ENCODE results near the gene ASB13.
"Not testable (repeated sequence)": the region's sequence is repeated elsewhere in the genome, so short reads cannot be mapped to it uniquely, and the experiment has no call there.

ASB13 gene

GRCh38 chr10:5596611-5597341 is 69.6 kb downstream of the ASB13 start:
- Histone ChIP-seq H3K9ac (ENCODE audit: low read depth, low read length) (no peak overlapping the region), H3K27me3 (ENCODE audit: control insufficient read depth, insufficient read depth, low read length) (no peaks in the 10 kb centered on the region), H3K4me1 (ENCODE audit: control insufficient read depth, insufficient read depth, low read length) (no peaks in the 10 kb centered on the region), H3K9me3 (ENCODE audit: control insufficient read depth, insufficient read depth, low read length) (no peaks in the 10 kb centered on the region), H3K36me3 (ENCODE audit: control insufficient read depth, insufficient read depth, low read length) (no peaks in the 10 kb centered on the region), H3K4me3 (ENCODE audit: low read depth, low read length) (no peak overlapping the region)

DNA sequence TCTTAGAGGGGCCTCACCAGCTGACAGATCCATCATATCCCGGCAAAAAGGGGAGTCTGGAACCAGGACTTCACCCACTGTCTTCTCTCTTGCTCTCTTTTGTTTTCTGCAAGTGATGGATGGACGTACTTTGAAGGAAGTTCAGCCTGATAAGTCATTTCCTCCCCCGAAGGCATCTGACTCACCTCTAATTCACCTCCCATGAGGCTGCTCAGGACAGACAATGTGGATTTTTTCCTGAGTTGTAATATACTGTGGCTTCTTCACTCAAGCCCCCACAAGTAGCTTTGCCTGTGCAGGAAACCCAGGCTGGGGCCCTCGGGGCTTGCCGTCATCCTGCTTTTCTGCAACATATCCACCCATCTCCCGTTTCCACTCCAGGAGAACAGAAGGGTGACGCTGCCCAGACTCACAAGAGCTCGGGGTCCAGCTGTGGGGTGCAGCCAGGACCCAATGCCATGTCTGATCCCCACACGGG is 70.4 kb downstream of the ASB13 start:
- no peaks in the 10 kb centered on the region for H3K9me3 ChIP-seq (ENCODE audit: control insufficient read depth, insufficient read depth, low read length)
- H3K4me3 ChIP-seq (ENCODE audit: low read depth, low read length) = no peak overlapping the region
- no peaks in the 10 kb centered on the region for H3K36me3 ChIP-seq (ENCODE audit: control insufficient read depth, insufficient read depth, low read length)
- H3K27me3 ChIP-seq (ENCODE audit: control insufficient read depth, insufficient read depth, low read length) = no peaks in the 10 kb centered on the region
- no peaks in the 10 kb centered on the region for H3K4me1 ChIP-seq (ENCODE audit: control insufficient read depth, insufficient read depth, low read length)
- H3K9ac ChIP-seq (ENCODE audit: low read depth, low read length) = no peak overlapping the region

GRCh38 chr10:5595591-5595990 is 70.8 kb downstream of the ASB13 start:
- no peaks in the 10 kb centered on the region for H3K36me3 ChIP-seq (ENCODE audit: control insufficient read depth, insufficient read depth, low read length)
- no peak overlapping the region for H3K4me3 ChIP-seq (ENCODE audit: low read depth, low read length)
- no peaks in the 10 kb centered on the region for H3K9me3 ChIP-seq (ENCODE audit: control insufficient read depth, insufficient read depth, low read length)
- H3K4me1 ChIP-seq (ENCODE audit: control insufficient read depth, insufficient read depth, low read length) = no peaks in the 10 kb centered on the region
- no peak overlapping the region for H3K9ac ChIP-seq (ENCODE audit: low read depth, low read length)
- no peaks in the 10 kb centered on the region for H3K27me3 ChIP-seq (ENCODE audit: control insufficient read depth, insufficient read depth, low read length)

DNA sequence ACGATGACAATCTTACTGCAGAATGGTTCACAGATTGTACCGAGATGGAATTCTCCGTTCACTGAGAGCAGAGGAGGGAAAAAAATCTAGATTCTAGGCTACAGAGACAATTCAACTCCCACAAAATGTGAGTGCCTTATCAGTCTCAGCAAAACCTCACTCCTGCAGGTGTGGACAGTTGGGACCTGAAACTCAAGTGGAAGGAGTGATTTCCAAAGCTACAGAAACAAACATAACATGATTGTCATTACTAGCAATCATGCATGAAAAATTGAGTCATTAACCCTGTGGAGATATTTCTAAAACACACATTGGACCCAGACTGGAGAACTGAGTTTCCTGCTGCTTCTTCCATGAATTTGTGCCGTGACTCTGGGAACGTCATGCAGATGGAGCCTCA is 71.3 kb downstream of the ASB13 start:
- no peak overlapping the region for H3K9ac ChIP-seq (ENCODE audit: low read depth, low read length)
- H3K36me3 ChIP-seq (ENCODE audit: control insufficient read depth, insufficient read depth, low read length) = no peaks in the 10 kb centered on the region
- H3K4me1 ChIP-seq (ENCODE audit: control insufficient read depth, insufficient read depth, low read length) = no peaks in the 10 kb centered on the region
- no peaks in the 10 kb centered on the region for H3K27me3 ChIP-seq (ENCODE audit: control insufficient read depth, insufficient read depth, low read length)
- no peaks in the 10 kb centered on the region for H3K9me3 ChIP-seq (ENCODE audit: control insufficient read depth, insufficient read depth, low read length)
- no peak overlapping the region for H3K4me3 ChIP-seq (ENCODE audit: low read depth, low read length)

- Histone ChIP-seq H3K4me3 (ENCODE audit: low read depth, low read length) (no peak overlapping the region), H3K4me1 (ENCODE audit: control insufficient read depth, insufficient read depth, low read length) (no peaks in the 10 kb centered on the region), H3K9ac (ENCODE audit: low read depth, low read length) (no peak overlapping the region), H3K36me3 (ENCODE audit: control insufficient read depth, insufficient read depth, low read length) (no peaks in the 10 kb centered on the region), H3K9me3 (ENCODE audit: control insufficient read depth, insufficient read depth, low read length) (no peaks in the 10 kb centered on the region), H3K27me3 (ENCODE audit: control insufficient read depth, insufficient read depth, low read length) (no peaks in the 10 kb centered on the region)
These were observed 71.9 kb downstream of the ASB13 start for GRCh38 chr10:5594271-5595049.

DNA sequence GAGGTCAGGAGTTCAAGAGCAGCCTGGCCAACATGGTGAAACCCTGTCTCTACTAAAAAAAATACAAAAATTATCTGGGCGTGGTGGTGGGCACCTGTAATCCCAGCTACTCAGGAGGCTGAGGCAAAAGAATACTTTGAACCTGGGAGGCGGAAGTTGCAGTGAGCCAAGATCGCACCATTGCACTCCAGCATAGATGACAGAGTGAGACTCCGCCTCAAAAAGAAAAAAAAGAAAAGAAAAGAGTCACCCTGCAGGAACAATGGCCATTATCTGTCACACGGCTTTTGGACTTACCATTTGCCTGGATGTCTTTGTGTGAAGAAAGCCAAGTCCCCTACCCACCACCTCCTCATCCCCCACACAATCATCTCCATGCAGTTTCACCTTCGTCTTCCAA is 73.0 kb downstream of the ASB13 start:
- not testable (repeated sequence) for H3K9ac ChIP-seq (ENCODE audit: low read depth, low read length); H3K36me3 ChIP-seq (ENCODE audit: control insufficient read depth, insufficient read depth, low read length); H3K4me3 ChIP-seq (ENCODE audit: low read depth, low read length); H3K9me3 ChIP-seq (ENCODE audit: control insufficient read depth, insufficient read depth, low read length); H3K4me1 ChIP-seq (ENCODE audit: control insufficient read depth, insufficient read depth, low read length); H3K27me3 ChIP-seq (ENCODE audit: control insufficient read depth, insufficient read depth, low read length)

DNA sequence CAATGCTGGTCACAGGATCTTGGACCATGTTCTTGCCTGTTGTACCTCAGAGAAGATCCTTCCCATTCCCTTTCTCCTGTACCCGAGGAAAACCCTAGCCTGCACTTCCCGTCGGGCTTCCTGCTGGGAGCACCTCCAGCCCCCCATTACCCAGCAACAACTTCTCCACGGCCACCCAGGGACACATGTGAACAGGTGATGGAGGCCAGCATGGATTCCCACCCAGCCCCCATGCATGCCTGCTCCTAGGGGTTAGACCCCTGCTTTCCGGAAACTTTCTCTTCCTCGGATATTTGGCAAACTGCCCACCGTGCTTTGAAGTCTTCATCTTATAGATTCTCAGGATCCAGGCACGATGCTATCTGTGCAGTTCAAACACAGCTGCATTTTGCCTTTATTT is 74.3 kb downstream of the ASB13 start:
- Histone ChIP-seq H3K27me3 (ENCODE audit: control insufficient read depth, insufficient read depth, low read length) (no peaks in the 10 kb centered on the region), H3K9me3 (ENCODE audit: control insufficient read depth, insufficient read depth, low read length) (no peaks in the 10 kb centered on the region), H3K4me1 (ENCODE audit: control insufficient read depth, insufficient read depth, low read length) (peaks cover 2% of the 10 kb centered on the region), H3K9ac (ENCODE audit: low read depth, low read length) (no peak overlapping the region), H3K4me3 (ENCODE audit: low read depth, low read length) (no peak overlapping the region), H3K36me3 (ENCODE audit: control insufficient read depth, insufficient read depth, low read length) (no peaks in the 10 kb centered on the region)

DNA sequence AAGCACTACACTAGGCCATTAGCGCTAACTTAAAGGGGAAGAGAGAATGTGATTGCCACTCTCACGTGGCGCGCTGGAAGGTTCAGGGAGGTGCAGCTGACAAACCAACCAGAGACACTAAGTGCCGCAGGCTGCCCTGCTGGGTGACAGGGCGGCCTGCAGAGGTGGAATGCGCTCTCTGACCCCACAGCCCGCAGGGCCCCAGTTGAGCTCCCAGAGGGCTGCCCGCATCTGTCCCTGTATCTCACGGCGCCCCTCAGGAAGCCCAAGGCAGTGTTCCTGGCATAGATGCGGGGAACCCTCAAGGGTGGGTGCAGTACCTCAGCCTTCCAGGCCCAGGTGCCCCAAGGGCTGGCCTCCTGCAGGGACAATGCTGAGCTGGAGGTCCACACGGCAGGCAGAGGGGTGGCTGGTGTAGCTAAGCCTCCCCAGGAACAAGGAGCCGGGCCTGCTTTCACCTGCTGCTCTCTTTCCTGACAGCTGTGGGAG is 75.0 kb downstream of the ASB13 start:
- Histone ChIP-seq H3K27me3 (ENCODE audit: control insufficient read depth, insufficient read depth, low read length) (no peaks in the 10 kb centered on the region), H3K9ac (ENCODE audit: low read depth, low read length) (no peak overlapping the region), H3K4me1 (ENCODE audit: control insufficient read depth, insufficient read depth, low read length) (peaks cover 7% of the 10 kb centered on the region), H3K4me3 (ENCODE audit: low read depth, low read length) (no peak overlapping the region), H3K9me3 (ENCODE audit: control insufficient read depth, insufficient read depth, low read length) (no peaks in the 10 kb centered on the region), H3K36me3 (ENCODE audit: control insufficient read depth, insufficient read depth, low read length) (no peaks in the 10 kb centered on the region)

DNA sequence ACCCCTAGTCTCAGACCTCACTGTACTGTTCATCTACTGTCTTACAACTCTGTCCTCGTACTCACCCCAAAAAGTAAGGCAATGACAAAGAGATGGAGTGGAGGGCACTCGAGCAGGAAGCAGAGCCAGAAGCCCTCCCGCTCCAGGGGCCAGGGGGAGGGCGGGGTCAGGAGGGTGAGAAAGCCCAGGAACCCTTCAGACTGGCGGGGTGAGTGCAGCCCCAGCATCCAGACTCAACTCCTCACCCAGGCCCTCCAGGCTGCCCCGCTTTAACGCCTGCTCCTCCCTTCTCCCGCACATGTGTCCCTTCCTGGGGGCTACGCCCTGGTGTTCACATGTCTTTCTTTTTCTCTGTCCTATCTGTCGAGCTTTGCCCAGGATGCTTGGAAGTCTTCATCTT is 75.6 kb downstream of the ASB13 start:
- H3K9ac ChIP-seq (ENCODE audit: low read depth, low read length) = no peak overlapping the region
- peaks cover 11% of the 10 kb centered on the region for H3K4me1 ChIP-seq (ENCODE audit: control insufficient read depth, insufficient read depth, low read length)
- no peaks in the 10 kb centered on the region for H3K9me3 ChIP-seq (ENCODE audit: control insufficient read depth, insufficient read depth, low read length)
- H3K27me3 ChIP-seq (ENCODE audit: control insufficient read depth, insufficient read depth, low read length) = no peaks in the 10 kb centered on the region
- H3K4me3 ChIP-seq (ENCODE audit: low read depth, low read length) = no peak overlapping the region
- H3K36me3 ChIP-seq (ENCODE audit: control insufficient read depth, insufficient read depth, low read length) = no peaks in the 10 kb centered on the region

DNA sequence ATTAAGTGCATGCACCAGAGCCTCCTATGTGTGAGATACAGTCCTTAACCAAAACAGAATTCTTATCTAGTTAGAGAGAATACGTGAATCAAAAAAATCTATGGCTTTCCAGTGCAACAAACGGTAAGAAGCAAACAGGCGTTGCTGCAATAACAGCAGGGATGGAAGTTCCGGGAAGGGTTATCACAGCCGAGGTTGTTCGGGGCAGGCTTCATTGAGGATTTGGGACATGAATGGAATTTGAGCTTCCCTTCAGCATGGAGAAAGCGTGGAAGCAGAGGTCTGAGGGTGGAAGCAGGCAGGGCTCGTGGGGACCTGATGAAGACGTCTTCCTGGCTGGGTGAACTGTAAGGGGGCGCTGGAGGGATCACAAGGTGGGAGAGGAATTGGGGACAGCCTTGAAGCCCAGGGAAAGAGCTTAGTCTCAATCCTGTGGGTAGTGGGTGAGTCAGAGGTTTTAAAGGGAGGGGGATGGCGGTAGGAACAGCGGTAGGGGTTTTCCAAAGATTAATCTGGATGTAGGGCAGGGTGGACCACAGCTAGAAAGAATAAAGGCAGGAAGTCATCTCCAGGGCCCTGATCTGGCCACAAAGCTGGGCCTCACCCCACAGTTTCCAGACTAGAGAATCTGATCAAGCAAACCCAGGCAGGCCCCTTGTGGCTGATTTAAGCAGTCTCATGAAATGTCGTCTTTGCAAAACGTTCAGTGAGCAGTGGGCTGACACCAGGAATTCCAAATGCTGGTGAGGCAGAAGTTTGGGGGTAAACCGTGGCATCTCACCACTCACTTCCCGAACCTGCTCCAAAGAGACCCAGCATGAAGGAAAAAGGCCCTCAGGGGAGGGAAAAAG is 76.5 kb downstream of the ASB13 start:
- Histone ChIP-seq H3K27me3 (ENCODE audit: control insufficient read depth, insufficient read depth, low read length) (no peaks in the 10 kb centered on the region), H3K9ac (ENCODE audit: low read depth, low read length) (no peak overlapping the region), H3K4me1 (ENCODE audit: control insufficient read depth, insufficient read depth, low read length) (peaks cover 11% of the 10 kb centered on the region), H3K36me3 (ENCODE audit: control insufficient read depth, insufficient read depth, low read length) (no peaks in the 10 kb centered on the region), H3K9me3 (ENCODE audit: control insufficient read depth, insufficient read depth, low read length) (no peaks in the 10 kb centered on the region), H3K4me3 (ENCODE audit: low read depth, low read length) (no peak overlapping the region)

- Histone ChIP-seq H3K4me1 (ENCODE audit: control insufficient read depth, insufficient read depth, low read length) (peaks cover 11% of the 10 kb centered on the region), H3K4me3 (ENCODE audit: low read depth, low read length) (no peak overlapping the region), H3K9me3 (ENCODE audit: control insufficient read depth, insufficient read depth, low read length) (no peaks in the 10 kb centered on the region), H3K36me3 (ENCODE audit: control insufficient read depth, insufficient read depth, low read length) (no peaks in the 10 kb centered on the region), H3K27me3 (ENCODE audit: control insufficient read depth, insufficient read depth, low read length) (no peaks in the 10 kb centered on the region), H3K9ac (ENCODE audit: low read depth, low read length) (no peak overlapping the region)
These were observed 77.3 kb downstream of the ASB13 start for GRCh38 chr10:5589011-5589660.

All from iPS-15b (cell line).